GM20000 (cell line): ENCODE results near the gene LRRC72.

Experiments
- DNase-seq: peaks from one replicate; pipeline ENCODE4 v3.0.0; 2012; ENCODE audit warnings: low spot score
- CTCF ChIP-seq: IDR thresholded peaks from 2 replicates; pipeline ENCODE4 v1.5.1; 2012; ENCODE audit warnings: mild to moderate bottlenecking, control low read depth; ENCODE audit errors: extremely low read depth, missing control alignments

The LRRC72 gene

GRCh38 chr7:16550671-16551070 lies 24.0 kb downstream of the LRRC72 start:
- DNase-seq, result no peak
- no peak for TF ChIP-seq CTCF

- no peak for DNase-seq
Measured at GRCh38 chr7:16554518-16555236, 28.1 kb downstream of the LRRC72 start.

GRCh38 chr7:16556359-16556758 lies 29.7 kb downstream of the LRRC72 start:
- TF ChIP-seq CTCF, result no peak
- no peak for DNase-seq

More at GRCh38 chr7:16554518-16555236, 28.1 kb downstream of the LRRC72 start:
- TF ChIP-seq CTCF, result no peak

GRCh38 chr7:16558761-16559302 lies 32.2 kb downstream of the LRRC72 start:
- no peak for TF ChIP-seq CTCF
- no peak for DNase-seq

- no peak for TF ChIP-seq CTCF
- DNase-seq, result no peak
Measured at GRCh38 chr7:16559497-16560179, 33.0 kb downstream of the LRRC72 start.

- no peak for DNase-seq
- no peak for TF ChIP-seq CTCF
Measured at GRCh38 chr7:16561943-16562342, 35.3 kb downstream of the LRRC72 start.
